ENCODE results near the gene UBR2. TPM values are rescaled to one million over a fixed set of nuclear protein-coding genes. Genes with fewer than 3 reads are reported as not detected.

Gene UBR2
- total RNA-seq, 1 experiment from 2014 or later: 20.1 TPM

GRCh38 chr6:42526616-42527015, 37.2 kb upstream of the UBR2 start:
- no peak overlapping the region for H3K27ac Mint-ChIP-seq (ENCODE audit: low read depth, unreplicated experiment)
- no peaks in the 10 kb centered on the region for H3K36me3 Mint-ChIP-seq (ENCODE audit: insufficient read depth, unreplicated experiment)
- no peaks in the 10 kb centered on the region for H3K9me3 Mint-ChIP-seq (ENCODE audit: unreplicated experiment)
- TF ChIP-seq CTCF (IDR thresholded peaks at IDR 0.05; ENCODE audit: unreplicated experiment): no peak
- no peak overlapping the region for H3K4me3 Mint-ChIP-seq (ENCODE audit: unreplicated experiment)
- ChIA-PET POLR2A (no interaction called here), CTCF (interaction anchor here (0.6 kb wide), 1 partner anchor 83 kb away, joined by 4 read pairs; no protein-coding TSS in a partner anchor)
- no TSS peak for BruUV-seq (replicated peaks)
- no peaks in the 10 kb centered on the region for H3K27me3 Mint-ChIP-seq (ENCODE audit: insufficient read depth, unreplicated experiment)
- intact Hi-C loops (cut with micrococcal nuclease): no loop called here
- no peak for DNase-seq (ENCODE audit: unreplicated experiment)
- no peaks in the 10 kb centered on the region for H3K4me1 Mint-ChIP-seq (ENCODE audit: insufficient read depth, unreplicated experiment)

- no peaks in the 10 kb centered on the region for H3K27me3 Mint-ChIP-seq (ENCODE audit: insufficient read depth, unreplicated experiment)
- no peaks in the 10 kb centered on the region for H3K36me3 Mint-ChIP-seq (ENCODE audit: insufficient read depth, unreplicated experiment)
- POLR2A ChIA-PET: no interaction called here
- H3K4me3 Mint-ChIP-seq (ENCODE audit: unreplicated experiment): no peak overlapping the region
- H3K27ac Mint-ChIP-seq (ENCODE audit: low read depth, unreplicated experiment): no peak overlapping the region
- H3K4me1 Mint-ChIP-seq (ENCODE audit: insufficient read depth, unreplicated experiment): no peaks in the 10 kb centered on the region
- CTCF ChIA-PET: interaction anchor here (1.0 kb wide), 1 partner anchor 21 kb away, joined by 3 read pairs; no protein-coding TSS in a partner anchor
- TF ChIP-seq CTCF (IDR thresholded peaks at IDR 0.05; ENCODE audit: unreplicated experiment): no peak
- intact Hi-C loops (cut with micrococcal nuclease): no loop called here
- H3K9me3 Mint-ChIP-seq (ENCODE audit: unreplicated experiment): no peaks in the 10 kb centered on the region
- no TSS peak for BruUV-seq (replicated peaks)
- no peak for DNase-seq (ENCODE audit: unreplicated experiment)
Observed at GRCh38 chr6:42527204-42527603, 36.6 kb upstream of the UBR2 start.

- ChIA-PET POLR2A (no interaction called here), CTCF (interaction anchor here (0.8 to 1.5 kb wide), 2 partner anchors 140 to 158 kb away, joined by 3 read pairs; no protein-coding TSS in a partner anchor)
- DNase-seq (ENCODE audit: unreplicated experiment): no peak
- no TSS peak for BruUV-seq (replicated peaks)
- no peak overlapping the region for H3K4me3 Mint-ChIP-seq (ENCODE audit: unreplicated experiment)
- H3K27me3 Mint-ChIP-seq (ENCODE audit: insufficient read depth, unreplicated experiment): no peaks in the 10 kb centered on the region
- no peak for TF ChIP-seq CTCF (IDR thresholded peaks at IDR 0.05; ENCODE audit: unreplicated experiment)
- H3K27ac Mint-ChIP-seq (ENCODE audit: low read depth, unreplicated experiment): no peak overlapping the region
- no peaks in the 10 kb centered on the region for H3K9me3 Mint-ChIP-seq (ENCODE audit: unreplicated experiment)
- intact Hi-C loops (cut with micrococcal nuclease): no loop called here
- no peaks in the 10 kb centered on the region for H3K4me1 Mint-ChIP-seq (ENCODE audit: insufficient read depth, unreplicated experiment)
- H3K36me3 Mint-ChIP-seq (ENCODE audit: insufficient read depth, unreplicated experiment): no peaks in the 10 kb centered on the region
Observed at GRCh38 chr6:42530296-42530695, 33.5 kb upstream of the UBR2 start.

- BruUV-seq (replicated peaks): no TSS peak
- Mint-ChIP-seq H3K36me3 (ENCODE audit: insufficient read depth, unreplicated experiment) (no peaks in the 10 kb centered on the region), H3K27me3 (ENCODE audit: insufficient read depth, unreplicated experiment) (no peaks in the 10 kb centered on the region), H3K4me3 (ENCODE audit: unreplicated experiment) (no peak overlapping the region), H3K9me3 (ENCODE audit: unreplicated experiment) (no peaks in the 10 kb centered on the region), H3K4me1 (ENCODE audit: insufficient read depth, unreplicated experiment) (no peaks in the 10 kb centered on the region), H3K27ac (ENCODE audit: low read depth, unreplicated experiment) (no peak overlapping the region)
- ChIA-PET POLR2A (interaction anchor here (2.1 kb wide), 1 partner anchor 127 kb away, joined by 15 read pairs; no protein-coding TSS in a partner anchor), CTCF (interaction anchor here (0.8 to 5.2 kb wide), 9 partner anchors 16 to 317 kb away, joined by 3 to 43 read pairs (median 5); no protein-coding TSS in a partner anchor)
- intact Hi-C loops (cut with micrococcal nuclease): no loop called here
- no peak for TF ChIP-seq CTCF (IDR thresholded peaks at IDR 0.05; ENCODE audit: unreplicated experiment)
- no peak for DNase-seq (ENCODE audit: unreplicated experiment)
Observed at GRCh38 chr6:42530751-42531150, 33.1 kb upstream of the UBR2 start.
